Smooth muscle cell (in vitro differentiated cells): Measurements from ENCODE around the gene BATF. TPM values are rescaled to one million over a fixed set of nuclear protein-coding genes. Genes with fewer than 3 reads are reported as not detected.

ENCODE experiments used
- DNase-seq: peaks from one replicate; lab custom pipeline; 2025; ENCODE audit not compliant: unreplicated experiment; lab: John Stamatoyannopoulos, UW
- H2AFZ ChIP-seq: fragments of 200-600 bp; sonication (generic); 2 replicates; pipeline ENCODE4 v1.6.0; 2016; ENCODE audit warnings: antibody characterized with exemption, low read depth, mild to moderate bottlenecking
- H3F3A ChIP-seq: fragments of 200-600 bp; sonication (generic); 2 replicates; pipeline ENCODE4 v1.6.0; 2017; ENCODE audit warnings: antibody characterized with exemption, low read depth
- H3K27ac ChIP-seq: fragments of 200-600 bp; sonication (generic); 2 replicates; pipeline ENCODE4 v1.5.1; 2016; ENCODE audit warnings: low read depth, mild to moderate bottlenecking
- H3K27me3 ChIP-seq: fragments of 200-600 bp; sonication (generic); 2 replicates; pipeline ENCODE4 v1.6.1; 2016; ENCODE audit warnings: low read depth, mild to moderate bottlenecking
- H3K36me3 ChIP-seq: fragments of 200-600 bp; sonication (generic); 2 replicates; pipeline ENCODE4 v1.5.1; 2016; ENCODE audit warnings: low read depth
- H3K4me1 ChIP-seq: fragments of 200-600 bp; sonication (generic); 2 replicates; pipeline ENCODE4 v1.5.1; 2016; ENCODE audit warnings: low read depth
- H3K4me2 ChIP-seq: fragments of 200-600 bp; sonication (generic); 2 replicates; pipeline ENCODE4 v1.6.0; 2016; ENCODE audit warnings: mild to moderate bottlenecking
- H3K4me3 ChIP-seq: fragments of 200-600 bp; sonication (generic); 2 replicates; pipeline ENCODE4 v1.5.1; 2016; ENCODE audit warnings: mild to moderate bottlenecking
- H3K79me2 ChIP-seq: fragments of 200-600 bp; sonication (generic); 2 replicates; pipeline ENCODE4 v1.6.0; 2016; ENCODE audit warnings: low read depth, mild to moderate bottlenecking
- H3K9ac ChIP-seq: fragments of 200-600 bp; sonication (generic); 2 replicates; pipeline ENCODE4 v1.6.0; 2016; ENCODE audit warnings: low read depth
- H3K9me3 ChIP-seq: fragments of 200-600 bp; sonication (generic); replicated peaks from 2 replicates; pipeline ENCODE4 v1.5.1; 2016; ENCODE audit warnings: low read depth
- H4K20me1 ChIP-seq: fragments of 200-600 bp; sonication (generic); 2 replicates; pipeline ENCODE4 v1.6.0; 2016; ENCODE audit warnings: low read depth
- WGBS: methylation state at CpG from one replicate; pipeline ENCODE4 v1.1.7; 2016; ENCODE audit warnings: low lambda C conversion rate; 5-methylcytosine and 5-hydroxymethylcytosine counted together
- polyA plus RNA-seq: library from polyadenylated mRNA; unstranded; fragments of >200 nt; fragmentation: Nextera tagmentation; extraction: Ambion mirVana; gene quantifications from 2 replicates; pipeline ENCODE4 v1.2.1, GENCODE V29; 2016
- total RNA-seq: library from RNA; depleted of rRNA; stranded (reverse); fragments of >200 nt; gene quantifications from 2 replicates; pipeline ENCODE4 v1.2.3, GENCODE V29; 2014
- TF ChIP-seq, protein P1 (sequence below): fragments of 200-600 bp; sonication (generic); IDR thresholded peaks from 2 replicates; pipeline ENCODE4 v1.5.1; 2017; ENCODE audit warnings: borderline replicate concordance, mild to moderate bottlenecking, antibody characterized with exemption; ENCODE audit not compliant: insufficient read depth, poor library complexity, severe bottlenecking

BATF gene
- total and polyA plus RNA-seq, 2 experiments from 2014 or later = not detected

DNA sequence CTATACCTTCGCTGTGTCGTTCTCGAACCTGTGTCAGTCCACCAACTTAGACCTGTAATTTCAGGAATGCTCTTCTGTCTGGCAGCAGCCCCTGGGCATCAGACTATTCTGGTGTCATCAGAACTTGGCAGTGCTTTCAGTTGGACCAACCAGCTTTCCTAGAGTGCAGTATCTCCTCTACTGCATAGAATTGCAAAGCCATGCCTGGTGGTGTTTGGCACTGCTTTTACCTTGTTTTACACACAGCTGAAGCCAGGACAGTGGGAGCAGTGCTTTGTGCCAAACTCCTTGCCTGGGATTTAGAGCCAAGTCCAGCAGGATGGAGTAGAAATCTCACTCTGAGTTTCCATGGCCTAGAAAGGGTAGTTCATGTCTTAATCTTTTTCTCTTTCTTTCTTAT, 57.6 kb downstream of the BATF start:
- WGBS = 98% methylated on average over 3 of the region's 3 CpGs
- no peak for DNase-seq
- no peaks in the 10 kb centered on the region for H4K20me1 ChIP-seq
- H3K36me3 ChIP-seq = no peaks in the 10 kb centered on the region
- peak overlapping the region; percentile 96 for H3K4me2 ChIP-seq
- peaks cover 3% of the 10 kb centered on the region for H3F3A ChIP-seq
- peak overlapping the region; percentile 67 for H3K4me3 ChIP-seq
- H3K27me3 ChIP-seq = peaks cover 5% of the 10 kb centered on the region
- H3K27ac ChIP-seq = no peak overlapping the region
- H3K79me2 ChIP-seq = no peaks in the 10 kb centered on the region
- H2AFZ ChIP-seq = no peak overlapping the region
- peaks cover 20% of the 10 kb centered on the region for H3K4me1 ChIP-seq
- H3K9ac ChIP-seq = no peak overlapping the region
- TF ChIP-seq, protein P1, sequence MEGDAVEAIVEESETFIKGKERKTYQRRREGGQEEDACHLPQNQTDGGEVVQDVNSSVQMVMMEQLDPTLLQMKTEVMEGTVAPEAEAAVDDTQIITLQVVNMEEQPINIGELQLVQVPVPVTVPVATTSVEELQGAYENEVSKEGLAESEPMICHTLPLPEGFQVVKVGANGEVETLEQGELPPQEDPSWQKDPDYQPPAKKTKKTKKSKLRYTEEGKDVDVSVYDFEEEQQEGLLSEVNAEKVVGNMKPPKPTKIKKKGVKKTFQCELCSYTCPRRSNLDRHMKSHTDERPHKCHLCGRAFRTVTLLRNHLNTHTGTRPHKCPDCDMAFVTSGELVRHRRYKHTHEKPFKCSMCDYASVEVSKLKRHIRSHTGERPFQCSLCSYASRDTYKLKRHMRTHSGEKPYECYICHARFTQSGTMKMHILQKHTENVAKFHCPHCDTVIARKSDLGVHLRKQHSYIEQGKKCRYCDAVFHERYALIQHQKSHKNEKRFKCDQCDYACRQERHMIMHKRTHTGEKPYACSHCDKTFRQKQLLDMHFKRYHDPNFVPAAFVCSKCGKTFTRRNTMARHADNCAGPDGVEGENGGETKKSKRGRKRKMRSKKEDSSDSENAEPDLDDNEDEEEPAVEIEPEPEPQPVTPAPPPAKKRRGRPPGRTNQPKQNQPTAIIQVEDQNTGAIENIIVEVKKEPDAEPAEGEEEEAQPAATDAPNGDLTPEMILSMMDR = no peak
- no peaks in the 10 kb centered on the region for H3K9me3 ChIP-seq

DNA sequence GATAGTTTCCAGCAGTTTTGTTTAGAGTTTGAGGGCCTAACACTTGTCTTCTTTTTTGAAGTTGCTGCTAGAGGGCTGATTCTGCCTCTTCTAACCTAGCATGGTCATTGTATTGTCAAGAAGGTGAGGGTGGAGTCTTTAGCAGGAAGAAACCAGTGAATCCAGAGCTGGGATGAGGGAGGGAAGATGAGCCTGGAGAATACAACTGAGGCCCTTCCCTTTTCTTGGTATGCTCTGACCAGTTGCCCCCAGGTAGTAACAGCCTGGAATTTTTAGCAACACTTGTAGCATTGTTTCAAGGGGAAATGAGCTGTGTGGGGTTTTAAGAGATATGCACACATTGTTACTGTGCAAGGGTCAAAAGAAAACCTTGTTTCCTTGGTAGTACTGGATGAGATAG, 65.1 kb downstream of the BATF start:
- Histone ChIP-seq H3K4me2 (no peak overlapping the region), H3K27ac (no peak overlapping the region), H4K20me1 (no peaks in the 10 kb centered on the region), H3K9ac (no peak overlapping the region), H3K9me3 (no peaks in the 10 kb centered on the region), H2AFZ (no peak overlapping the region), H3K4me1 (peaks cover 5% of the 10 kb centered on the region), H3F3A (no peaks in the 10 kb centered on the region), H3K4me3 (no peak overlapping the region), H3K27me3 (no peaks in the 10 kb centered on the region), H3K36me3 (no peaks in the 10 kb centered on the region), H3K79me2 (no peaks in the 10 kb centered on the region)
- TF ChIP-seq, protein P1 = no peak
- no peak for DNase-seq

DNA sequence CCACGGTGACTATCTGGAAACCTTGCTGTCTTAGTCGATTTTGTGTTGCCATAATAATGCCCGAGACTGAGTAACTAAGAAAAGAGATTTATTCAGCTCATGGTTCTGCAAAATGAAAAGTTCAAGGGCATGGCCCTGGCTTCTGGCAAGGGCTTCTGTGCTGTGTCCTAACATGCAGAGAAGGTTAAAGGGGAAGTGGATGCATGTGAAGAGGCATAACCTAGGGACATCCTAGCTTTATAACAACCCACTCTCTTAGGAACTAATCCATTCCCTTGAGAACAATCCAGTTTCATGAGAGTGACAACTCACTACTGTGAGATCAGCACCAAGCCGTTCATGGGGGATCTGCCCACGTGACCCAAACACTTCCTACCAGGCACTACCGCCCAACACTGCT, 67.7 kb downstream of the BATF start:
- no peak overlapping the region for H3K4me2 ChIP-seq
- TF ChIP-seq, protein P1 = no peak
- no peak overlapping the region for H3K9ac ChIP-seq
- no peaks in the 10 kb centered on the region for H3F3A ChIP-seq
- WGBS = 95% methylated on average over 6 of the region's 6 CpGs
- no peaks in the 10 kb centered on the region for H3K27me3 ChIP-seq
- no peaks in the 10 kb centered on the region for H3K36me3 ChIP-seq
- no peak overlapping the region for H2AFZ ChIP-seq
- no peak overlapping the region for H3K4me3 ChIP-seq
- DNase-seq = no peak
- H3K4me1 ChIP-seq = peaks cover 5% of the 10 kb centered on the region
- no peaks in the 10 kb centered on the region for H3K79me2 ChIP-seq
- H3K9me3 ChIP-seq = no peaks in the 10 kb centered on the region
- H4K20me1 ChIP-seq = no peaks in the 10 kb centered on the region
- H3K27ac ChIP-seq = no peak overlapping the region

DNA sequence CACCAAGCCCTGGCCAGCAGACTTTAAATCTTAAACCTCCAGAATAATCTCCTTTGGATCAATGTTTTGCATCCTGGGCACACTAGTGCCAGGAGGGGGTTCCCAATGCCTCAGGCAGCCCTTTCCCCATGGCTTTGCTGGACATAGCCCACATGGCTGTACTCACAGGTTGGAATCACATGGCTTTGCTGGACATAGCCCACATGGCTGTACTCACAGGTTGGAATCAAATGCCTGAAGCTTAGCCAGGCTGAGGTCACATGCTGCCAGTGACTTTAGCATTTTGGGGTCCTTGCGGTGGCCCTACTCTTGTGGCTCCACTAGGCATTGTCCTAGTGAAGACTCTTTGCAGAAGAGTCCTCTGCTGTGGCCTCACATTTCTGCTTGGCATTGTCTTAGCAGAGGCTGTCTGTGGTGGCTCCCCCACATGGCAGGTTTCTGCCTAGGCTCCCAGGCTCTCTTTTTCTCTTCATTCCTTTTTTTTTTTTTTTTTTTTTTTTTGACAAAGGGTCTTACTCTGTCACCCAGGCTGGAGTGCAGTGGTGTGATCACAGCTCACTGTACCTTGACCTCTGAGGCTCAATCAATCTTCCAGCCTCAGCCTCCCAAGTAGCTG, 69.2 kb downstream of the BATF start:
- no peak overlapping the region for H3K4me3 ChIP-seq
- H2AFZ ChIP-seq = no peak overlapping the region
- no peaks in the 10 kb centered on the region for H3F3A ChIP-seq
- no peak overlapping the region for H3K9ac ChIP-seq
- WGBS = 100% methylated on average over 1 of the region's 1 CpG
- DNase-seq = no peak
- H3K4me1 ChIP-seq = peaks cover 5% of the 10 kb centered on the region
- H3K4me2 ChIP-seq = no peak overlapping the region
- no peaks in the 10 kb centered on the region for H3K27me3 ChIP-seq
- H3K79me2 ChIP-seq = no peaks in the 10 kb centered on the region
- H3K27ac ChIP-seq = no peak overlapping the region
- TF ChIP-seq, protein P1 = no peak
- H3K36me3 ChIP-seq = no peaks in the 10 kb centered on the region
- H4K20me1 ChIP-seq = no peaks in the 10 kb centered on the region
- no peaks in the 10 kb centered on the region for H3K9me3 ChIP-seq
